K562 (cell line): Measurements from ENCODE around the gene ATXN7. TPM values are rescaled to one million over a fixed set of nuclear protein-coding genes. Genes with fewer than 3 reads are reported as not detected.

Source experiments
- ATAC-seq: fragments of 200-7000 bp; cut with Tn5 transposase; 3 replicates; pipeline ENCODE4 v1.9.1; 2020; ENCODE audit warnings: moderate library complexity
- BruUV-seq: library from RNA; stranded (reverse); fragments of 400-500 nt; replicated peaks from 2 replicates; lab custom pipeline; 2021; lab: Mats Ljungman, UMichigan
- CTCF ChIA-PET: fragments of 300-600 bp; formaldehyde crosslinking; extraction: SDS; loops from one replicate; lab custom pipeline; 2021; ENCODE audit warnings: low intra/inter-chr PET ratio; lab: Yijun Ruan, JAX
- POLR2A ChIA-PET: fragments of 300-600, 350-650 bp; sonication (Branson Sonifier 250); formaldehyde crosslinking; extraction: SDS; loops from one replicate; lab custom pipeline; 2021; ENCODE audit warnings: antibody characterized with exemption, inconsistent platforms; lab: Yijun Ruan, JAX
- DNase-seq, 4 experiments: peaks; one replicate each; pipeline versions ENCODE4 v3.0.0 to v3.0.0-alpha.2; 2011 to 2018; ENCODE audit warnings: low spot score in 3 of 4, mixed read lengths in 3 of 4; ENCODE audit errors: extremely low read depth in 1 of 4
- FAIRE-seq: peaks from 2 replicates; lab custom pipeline; 2011; peaks lifted over from hg19 to GRCh38; lab: Jason Lieb, UNC
- H2AFZ ChIP-seq: 2 replicates; pipeline ENCODE4 v1.6.0; 2011; ENCODE audit warnings: low read depth, low read length, control low read depth, inconsistent platforms
- H3K27ac ChIP-seq: fragments of 200-600 bp; 3 replicates; pipeline ENCODE4 v1.8.0; 2011; ENCODE audit warnings: low read depth, mild to moderate bottlenecking, control low read depth, inconsistent platforms, low read length, moderate library complexity, mixed read lengths; ENCODE audit errors: extremely low read depth
- H3K27me3 ChIP-seq, 2 experiments: fragments of 300-600 bp in 1 of 2; 2 replicates in 1 of 2; 3 replicates in 1 of 2; pipeline versions ENCODE4 v1.6.0 to v1.8.0; 2011; ENCODE audit warnings: inconsistent platforms in 2 of 2, low read length in 2 of 2, mild to moderate bottlenecking in 1 of 2, mixed read lengths in 1 of 2, moderate library complexity in 1 of 2; ENCODE audit not compliant: control insufficient read depth in 2 of 2, insufficient read depth in 2 of 2
- H3K36me3 ChIP-seq: fragments of 300-600 bp; 3 replicates; pipeline ENCODE4 v1.8.0; 2011; ENCODE audit warnings: mild to moderate bottlenecking, low read length, inconsistent platforms; ENCODE audit not compliant: control insufficient read depth, insufficient read depth
- H3K4me1 ChIP-seq, 2 experiments: fragments of 200-600 bp in 1 of 2; replicated peaks in 1 of 2; 2 replicates in 1 of 2; 3 replicates in 1 of 2; pipeline versions ENCODE4 v1.5.1 to v1.8.0; 2011; ENCODE audit warnings: inconsistent platforms in 2 of 2, low read length in 2 of 2, mild to moderate bottlenecking in 1 of 2, mixed read lengths in 1 of 2, moderate library complexity in 1 of 2; ENCODE audit not compliant: control insufficient read depth in 2 of 2, insufficient read depth in 2 of 2
- H3K4me2 ChIP-seq: 2 replicates; pipeline ENCODE4 v1.6.1; 2011; ENCODE audit warnings: low read length, control low read depth, inconsistent platforms, mixed read lengths; ENCODE audit not compliant: insufficient read depth
- H3K4me3 ChIP-seq: fragments of 200-600 bp; sonication (generic), shearing (Covaris generic); 2 replicates; pipeline ENCODE4 v1.5.1; 2016; ENCODE audit warnings: control low read depth, inconsistent platforms
- H3K79me2 ChIP-seq: fragments of 200-600 bp; 3 replicates; pipeline ENCODE4 v1.8.0; 2011; ENCODE audit warnings: low read length, inconsistent platforms; ENCODE audit not compliant: control insufficient read depth, insufficient read depth
- H3K9ac ChIP-seq, 2 experiments: 2 replicates each; pipeline versions ENCODE4 v1.6.0 to v1.6.1; 2011; ENCODE audit warnings: low read depth in 2 of 2, low read length in 2 of 2, control low read depth in 1 of 2, inconsistent platforms in 1 of 2, mild to moderate bottlenecking in 1 of 2, mixed read lengths in 1 of 2; ENCODE audit not compliant: insufficient read depth in 1 of 2
- H3K9me1 ChIP-seq: one replicate; pipeline ENCODE4 v1.6.0; 2011; ENCODE audit warnings: inconsistent platforms, mild to moderate bottlenecking, low read length, moderate library complexity; ENCODE audit not compliant: control insufficient read depth, insufficient read depth
- H3K9me3 ChIP-seq: replicated peaks from 2 replicates; pipeline ENCODE4 v1.5.1; 2011; ENCODE audit warnings: low read depth, low read length, inconsistent platforms; ENCODE audit not compliant: control insufficient read depth, insufficient read depth
- H4K20me1 ChIP-seq: replicated peaks from 2 replicates; pipeline ENCODE4 v1.6.1; 2011; ENCODE audit warnings: low read length, inconsistent platforms, mixed read lengths; ENCODE audit not compliant: control insufficient read depth, insufficient read depth
- CAMTA2 ChIP-seq: fragments of 250-450 bp; sonication (Bioruptor Pico); conservative IDR thresholded peaks from 2 replicates; pipeline ENCODE4 v1.5.1; 2022
- E4F1 ChIP-seq: fragments of 250-450 bp; sonication (Bioruptor Pico); IDR thresholded peaks from 2 replicates; pipeline ENCODE4 v1.5.0; 2021; ENCODE audit warnings: mild to moderate bottlenecking, borderline replicate concordance
- ETS2 ChIP-seq: IDR thresholded peaks from 2 replicates; pipeline ENCODE4 v1.6.1; 2016; ENCODE audit warnings: borderline replicate concordance, missing genetic modification characterization, mild to moderate bottlenecking, moderate library complexity, missing compliant biosample characterization; ENCODE audit not compliant: poor library complexity, severe bottlenecking
- FOXM1 ChIP-seq, 2 experiments: fragments of 450-650 bp in 1 of 2; sonication (generic) in 1 of 2; formaldehyde crosslinking in 1 of 2; IDR thresholded peaks; 2 replicates each; pipeline versions ENCODE4 v1.6.1 to v1.9.0; 2017 to 2022; ENCODE audit warnings: low read depth in 2 of 2, mild to moderate bottlenecking in 2 of 2, missing genetic modification reagents in 1 of 2, moderate library complexity in 1 of 2
- NFXL1 ChIP-seq: fragments of 450-650 bp; formaldehyde crosslinking; IDR thresholded peaks from 2 replicates; pipeline ENCODE4 v1.4.0; 2021; ENCODE audit warnings: mild to moderate bottlenecking
- POLR2B ChIP-seq: fragments of 450-650 bp; IDR thresholded peaks from 2 replicates; pipeline ENCODE4 v1.6.1; 2018; ENCODE audit warnings: low read depth; ENCODE audit not compliant: partially characterized antibody
- SP1 ChIP-seq: sonication (generic); formaldehyde crosslinking; IDR thresholded peaks from 2 replicates; pipeline ENCODE4 v1.8.1; 2022; ENCODE audit warnings: mild to moderate bottlenecking, missing genetic modification reagents
- WGBS: fragments of 100-300 bp; shearing (Covaris generic); methylation state at CpG from one replicate; pipeline ENCODE4 v1.1.6; 2016; ENCODE audit warnings: low coverage, mixed read lengths; ENCODE audit not compliant: insufficient coverage; ENCODE audit errors: missing lambda C conversion rate; 5-methylcytosine and 5-hydroxymethylcytosine counted together
- in situ Hi-C: fragments of 300-500 bp; cut with MboI; formaldehyde crosslinking; loops from 4 replicates; pipeline ENCODE4 v1.15.0; 2018; ENCODE audit warnings: inconsistent platforms, mixed read lengths
- intact Hi-C: fragments of 100-400 bp; cut with micrococcal nuclease; formaldehyde crosslinking; loops from 2 replicates; pipeline ENCODE4 v1.14.2; 2022
- polyA plus RNA-seq, 8 experiments: library from polyadenylated mRNA; depleted of rRNA in 4 of 8; stranded (reverse) in 5 of 8; unstranded in 3 of 8; fragments of >200 nt; fragmentation: Nextera tagmentation in 2 of 8; fragmentation: Illumina TruSeq in 1 of 8; extraction: Ambion mirVana in 2 of 8; extraction: Trizol in 1 of 8; gene quantifications; 2 replicates each; pipeline versions ENCODE4 v1.2.1 to v1.2.3, GENCODE V29; 2011 to 2014; ENCODE audit warnings: inconsistent platforms in 1 of 8, missing spikeins in 1 of 8
- total RNA-seq, 7 experiments: library from RNA; depleted of rRNA in 6 of 7; stranded (reverse); fragments of >200 nt in 6 of 7; fragmentation: Illumina TruSeq in 2 of 7; extraction: Trizol in 2 of 7; gene quantifications; 2 replicates each; pipeline versions ENCODE4 v1.2.1 to v1.2.3, GENCODE V29; 2011 to 2021; ENCODE audit warnings: low replicate concordance in 1 of 7

Gene ATXN7
- total and polyA plus RNA-seq, 9 of the 15 experiments (the other 6 are each of a cell fraction or from before 2014, with no cell fraction given) = 0.41 to 9.2 (median 6.7) TPM

- DNase-seq (no peak), ATAC-seq (no peak), FAIRE-seq (no peak)
- Histone ChIP-seq H3K4me1 (peaks cover 0 to 2% of the 10 kb centered on the region in 2 experiments; a peak in 2 of 5 replicates), H3K4me2 (no peak overlapping the region), H3K27me3 (no peaks in the 10 kb centered on the region), H3K36me3 (peaks cover 4% of the 10 kb centered on the region; the same call in 1 of the 3 replicates), H3K79me2 (peaks cover 86% of the 10 kb centered on the region), H2AFZ (no peak overlapping the region), H3K4me3 (no peak overlapping the region), H3K9me3 (no peaks in the 10 kb centered on the region), H3K9me1 (no peaks in the 10 kb centered on the region), H4K20me1 (no peaks in the 10 kb centered on the region), H3K27ac (no peak overlapping the region), H3K9ac (no peak overlapping the region)
- POLR2A ChIA-PET = no interaction called here
- TF ChIP-seq E4F1 (CRISPR knock-in tag) (no peak), NFXL1 (CRISPR knock-in tag) (no peak), FOXM1 (IDR thresholded peaks at IDR 0.05; ENCODE audit: low read depth) (no peak), FOXM1 (CRISPR knock-in tag; IDR thresholded peaks at IDR 0.05; ENCODE audit: low read depth) (no peak), ETS2 (tag) (no peak), CAMTA2 (no peak), SP1 (CRISPR knock-in tag) (no peak), POLR2B (no peak)
- in situ Hi-C loops (no loop called here), intact Hi-C loops (no loop called here)
- WGBS = 85% methylated on average over 2 of the region's 2 CpGs
- CTCF ChIA-PET = no interaction called here
- no TSS peak for BruUV-seq
These were observed 6.4 kb upstream of the ATXN7 start for GRCh38 chr3:63857311-63857710.
